Activated CD8-positive, alpha-beta memory T cell treated with anti-CD3 and anti-CD28 coated beads for 4 hours (primary cell): Measurements from ENCODE around the gene DUSP5.

Source experiments
- DNase-seq, 2 donors: peaks; one replicate each; pipeline ENCODE4 v3.0.0-alpha.2; 2020; ENCODE audit warnings: low read depth in 2 of 2

Gene DUSP5

GRCh38 chr10:110480387-110480786 lies 17.3 kb upstream of the DUSP5 start:
- DNase-seq = no peak

GRCh38 chr10:110481919-110482318 lies 15.8 kb upstream of the DUSP5 start:
- DNase-seq = no peak

GRCh38 chr10:110483633-110484032 lies 14.1 kb upstream of the DUSP5 start:
- no peak for DNase-seq

GRCh38 chr10:110485541-110485940 lies 12.2 kb upstream of the DUSP5 start:
- no peak for DNase-seq

GRCh38 chr10:110486680-110487410 lies 10.9 kb upstream of the DUSP5 start:
- DNase-seq = no peak

- no peak for DNase-seq
Measured at GRCh38 chr10:110487411-110488331, 10.0 kb upstream of the DUSP5 start.

- DNase-seq = no peak
Measured at GRCh38 chr10:110488332-110488681, 9.4 kb upstream of the DUSP5 start.

- DNase-seq = no peak
Measured at GRCh38 chr10:110488940-110489339, 8.8 kb upstream of the DUSP5 start.

- no peak for DNase-seq
Measured at GRCh38 chr10:110490640-110491039, 7.1 kb upstream of the DUSP5 start.

- DNase-seq = no peak
Measured at GRCh38 chr10:110491346-110491745, 6.4 kb upstream of the DUSP5 start.

- DNase-seq = no peak
Measured at GRCh38 chr10:110492069-110492822, 5.5 kb upstream of the DUSP5 start.

GRCh38 chr10:110493832-110494426 lies 3.8 kb upstream of the DUSP5 start:
- no peak for DNase-seq

GRCh38 chr10:110494532-110494931 lies 3.2 kb upstream of the DUSP5 start:
- DNase-seq = no peak

GRCh38 chr10:110495731-110496552 lies 1.8 kb upstream of the DUSP5 start:
- peak in 1 of 2 donors; percentile 35 for DNase-seq

GRCh38 chr10:110496553-110497437 lies 912 bp upstream of the DUSP5 start:
- DNase-seq = no peak

- DNase-seq = peak in 1 of 2 donors; percentile 20
Measured at GRCh38 chr10:110498087-110498981, 627 bp downstream of the DUSP5 start.

- DNase-seq = no peak
Measured at GRCh38 chr10:110498982-110499795, 1.5 kb downstream of the DUSP5 start.
